Neural cell (in vitro differentiated cells): ENCODE results near the gene JDP2. TPM values are rescaled to one million over a fixed set of nuclear protein-coding genes. Genes with fewer than 3 reads are reported as not detected.

Source experiments
- H2AFZ ChIP-seq: fragments of 200-600, 300-800 bp; sonication (generic), shearing (Covaris generic); 2 replicates; pipeline ENCODE4 v1.6.0; 2014; ENCODE audit warnings: low read depth, mild to moderate bottlenecking, antibody characterized with exemption, low read length, moderate library complexity
- H3F3A ChIP-seq: fragments of 200-600 bp; shearing (Covaris generic); 2 replicates; pipeline ENCODE4 v1.6.1; 2016; ENCODE audit warnings: mild to moderate bottlenecking, moderate library complexity, mixed read lengths, antibody characterized with exemption, low read length; ENCODE audit not compliant: insufficient read depth, poor library complexity, severe bottlenecking
- H3K27ac ChIP-seq: fragments of 200-600, 300-800 bp; sonication (generic), shearing (Covaris generic); 2 replicates; pipeline ENCODE4 v1.5.1; 2014; ENCODE audit warnings: mild to moderate bottlenecking, low read length, moderate library complexity
- H3K27me3 ChIP-seq: fragments of 300-800, 200-600 bp; sonication (generic), shearing (Covaris generic); 2 replicates; pipeline ENCODE4 v1.6.0; 2014; ENCODE audit warnings: mild to moderate bottlenecking, low read depth, low read length, moderate library complexity; ENCODE audit not compliant: insufficient read depth
- H3K36me3 ChIP-seq: fragments of 300-800, 200-600 bp; sonication (generic), shearing (Covaris generic); 2 replicates; pipeline ENCODE4 v1.5.1; 2014; ENCODE audit warnings: mild to moderate bottlenecking, antibody characterized with exemption, low read length, moderate library complexity; ENCODE audit not compliant: insufficient read depth
- H3K4me2 ChIP-seq: fragments of 300-800, 200-600 bp; sonication (generic), shearing (Covaris generic); 2 replicates; pipeline ENCODE4 v1.6.0; 2014; ENCODE audit warnings: mild to moderate bottlenecking, low read length
- H3K4me3 ChIP-seq: fragments of 300-800, 200-600 bp; sonication (generic), shearing (Covaris generic); 2 replicates; pipeline ENCODE4 v1.5.1; 2014; ENCODE audit warnings: mild to moderate bottlenecking, low read length, moderate library complexity
- H3K79me2 ChIP-seq: fragments of 200-600 bp; shearing (Covaris generic); replicated peaks from 2 replicates; pipeline ENCODE4 v1.6.0; 2014; ENCODE audit warnings: mild to moderate bottlenecking, low read length, moderate library complexity; ENCODE audit not compliant: insufficient read depth
- H3K9ac ChIP-seq: fragments of 300-800, 200-600 bp; sonication (generic), shearing (Covaris generic); 2 replicates; pipeline ENCODE4 v1.6.1; 2016; ENCODE audit warnings: mild to moderate bottlenecking, low read length, mixed read lengths
- H3K9me2 ChIP-seq: fragments of 200-600 bp; shearing (Covaris generic); 2 replicates; pipeline ENCODE4 v1.6.1; 2016; ENCODE audit warnings: mild to moderate bottlenecking, low read length, mixed read lengths; ENCODE audit not compliant: insufficient read depth
- H3K9me3 ChIP-seq: fragments of 200-600, 300-800 bp; sonication (generic), shearing (Covaris generic); 2 replicates; pipeline ENCODE4 v1.6.1; 2016; ENCODE audit warnings: mild to moderate bottlenecking, mixed run types, low read length, moderate library complexity, mixed read lengths
- H4K20me1 ChIP-seq: fragments of 200-600 bp; shearing (Covaris generic); 2 replicates; pipeline ENCODE4 v1.6.1; 2016; ENCODE audit warnings: mild to moderate bottlenecking, mixed run types; ENCODE audit not compliant: insufficient read depth
- EP300 ChIP-seq: fragments of 450-650 bp; conservative IDR thresholded peaks from 2 replicates; pipeline ENCODE4 v1.6.1; 2014; ENCODE audit warnings: antibody characterized with exemption, mild to moderate bottlenecking, moderate library complexity; ENCODE audit not compliant: poor library complexity, severe bottlenecking
- EZH2 ChIP-seq: fragments of 200-600, 300-800 bp; shearing (Covaris generic), sonication (generic); IDR thresholded peaks from 2 replicates; pipeline ENCODE4 v1.6.1; 2014; ENCODE audit warnings: antibody characterized with exemption, low read length, borderline replicate concordance, mild to moderate bottlenecking; ENCODE audit not compliant: insufficient read depth, poor library complexity, severe bottlenecking
- MXI1 ChIP-seq: fragments of 450-650 bp; conservative IDR thresholded peaks from 2 replicates; pipeline ENCODE4 v1.6.1; 2014; ENCODE audit warnings: antibody characterized with exemption, mild to moderate bottlenecking; ENCODE audit not compliant: poor library complexity, severe bottlenecking
- POLR2AphosphoS5 ChIP-seq: IDR thresholded peaks from 2 replicates; pipeline ENCODE4 v1.6.1; 2012
- RAD21 ChIP-seq: fragments of 450-650 bp; conservative IDR thresholded peaks from 2 replicates; pipeline ENCODE4 v1.6.1; 2014; ENCODE audit warnings: antibody characterized with exemption, mild to moderate bottlenecking, moderate library complexity
- REST ChIP-seq: IDR thresholded peaks from 2 replicates; pipeline ENCODE4 v1.6.1; 2012; ENCODE audit warnings: borderline replicate concordance
- SMC3 ChIP-seq: fragments of 450-650 bp; conservative IDR thresholded peaks from 2 replicates; pipeline ENCODE4 v1.6.1; 2014; ENCODE audit warnings: antibody characterized with exemption, mild to moderate bottlenecking, moderate library complexity; ENCODE audit not compliant: poor library complexity
- TAF1 ChIP-seq: IDR thresholded peaks from 2 replicates; pipeline ENCODE4 v1.6.1; 2012; ENCODE audit warnings: low read depth
- polyA plus RNA-seq: library from polyadenylated mRNA; depleted of rRNA; stranded (reverse); fragments of >200 nt; gene quantifications from 2 replicates; pipeline ENCODE4 v1.2.3, GENCODE V29; 2014
- TF ChIP-seq, protein P1 (sequence below): fragments of 450-650 bp; IDR thresholded peaks from 2 replicates; pipeline ENCODE4 v1.5.1; 2014; ENCODE audit warnings: antibody characterized with exemption, mild to moderate bottlenecking, moderate library complexity; ENCODE audit not compliant: poor library complexity, severe bottlenecking

The JDP2 gene
- polyA plus RNA-seq, 1 donor from 2014 or later, result 20.3 TPM

GRCh38 chr14:75391953-75392352 is 35.9 kb upstream of the JDP2 start:
- Histone ChIP-seq H3K9me2 (no peaks in the 10 kb centered on the region), H3K4me2 (no peak overlapping the region), H3K9me3 (no peaks in the 10 kb centered on the region), H3K27ac (no peak overlapping the region), H3K4me3 (no peak overlapping the region), H3K27me3 (no peaks in the 10 kb centered on the region), H2AFZ (no peak overlapping the region), H3K9ac (no peak overlapping the region), H3K36me3 (no peaks in the 10 kb centered on the region), H3K79me2 (no peaks in the 10 kb centered on the region), H4K20me1 (no peaks in the 10 kb centered on the region), H3F3A (no peaks in the 10 kb centered on the region)
- TF ChIP-seq RAD21, result no peak
- no peak for TF ChIP-seq SMC3
- TF ChIP-seq POLR2AphosphoS5, result no peak
- no peak for TF ChIP-seq TAF1
- no peak for TF ChIP-seq EZH2

DNA sequence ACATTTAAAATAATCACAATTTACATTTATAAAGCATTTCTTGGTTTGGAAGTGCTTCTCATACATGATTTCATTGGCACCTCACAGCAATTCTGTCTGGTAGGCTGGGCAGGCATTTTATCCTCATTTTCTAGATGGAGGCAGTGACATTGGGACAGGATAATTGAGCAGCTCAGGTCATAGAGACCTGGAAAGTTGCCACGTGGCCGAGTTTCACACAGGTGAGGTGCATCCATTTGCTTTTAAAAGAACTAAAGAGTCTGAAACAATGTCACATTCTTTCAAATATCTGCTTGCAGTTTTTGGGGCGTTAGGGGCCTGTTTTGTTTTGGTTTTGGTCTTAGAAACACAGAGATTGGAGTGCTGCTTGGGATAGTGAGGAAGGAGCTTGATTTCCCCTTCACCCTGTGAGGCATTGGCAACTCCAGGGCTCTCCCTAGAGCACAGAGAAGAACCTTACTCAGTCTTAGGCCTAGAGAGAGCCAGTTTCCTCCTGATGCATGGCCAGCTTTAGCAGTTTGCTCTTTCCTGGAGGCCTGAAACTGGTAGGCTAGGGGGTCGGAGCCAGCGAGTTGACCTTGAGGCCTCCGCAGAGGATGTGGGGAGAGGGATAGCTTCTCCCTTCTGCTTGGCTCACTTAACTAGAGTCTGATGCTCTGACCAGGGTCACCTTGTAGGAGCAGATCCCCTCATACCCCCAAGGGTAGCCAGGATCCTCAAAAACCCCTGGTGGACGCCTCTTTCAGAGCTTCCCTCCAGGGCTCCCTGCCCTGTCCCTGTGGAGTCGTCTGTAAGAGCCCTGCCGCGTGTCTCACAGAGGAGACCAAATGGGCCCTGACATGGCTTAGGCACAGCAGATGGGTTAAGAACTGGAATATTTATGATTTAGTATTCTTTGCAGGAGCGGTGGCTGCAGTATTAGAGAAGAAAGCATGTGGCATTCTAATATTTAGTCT is 34.9 kb upstream of the JDP2 start:
- no peaks in the 10 kb centered on the region for H3K9me2 ChIP-seq
- TF ChIP-seq REST (no peak), RAD21 (no peak), POLR2AphosphoS5 (no peak), MXI1 (no peak), EP300 (no peak), SMC3 (no peak), TAF1 (no peak), EZH2 (no peak)
- TF ChIP-seq, protein P1, sequence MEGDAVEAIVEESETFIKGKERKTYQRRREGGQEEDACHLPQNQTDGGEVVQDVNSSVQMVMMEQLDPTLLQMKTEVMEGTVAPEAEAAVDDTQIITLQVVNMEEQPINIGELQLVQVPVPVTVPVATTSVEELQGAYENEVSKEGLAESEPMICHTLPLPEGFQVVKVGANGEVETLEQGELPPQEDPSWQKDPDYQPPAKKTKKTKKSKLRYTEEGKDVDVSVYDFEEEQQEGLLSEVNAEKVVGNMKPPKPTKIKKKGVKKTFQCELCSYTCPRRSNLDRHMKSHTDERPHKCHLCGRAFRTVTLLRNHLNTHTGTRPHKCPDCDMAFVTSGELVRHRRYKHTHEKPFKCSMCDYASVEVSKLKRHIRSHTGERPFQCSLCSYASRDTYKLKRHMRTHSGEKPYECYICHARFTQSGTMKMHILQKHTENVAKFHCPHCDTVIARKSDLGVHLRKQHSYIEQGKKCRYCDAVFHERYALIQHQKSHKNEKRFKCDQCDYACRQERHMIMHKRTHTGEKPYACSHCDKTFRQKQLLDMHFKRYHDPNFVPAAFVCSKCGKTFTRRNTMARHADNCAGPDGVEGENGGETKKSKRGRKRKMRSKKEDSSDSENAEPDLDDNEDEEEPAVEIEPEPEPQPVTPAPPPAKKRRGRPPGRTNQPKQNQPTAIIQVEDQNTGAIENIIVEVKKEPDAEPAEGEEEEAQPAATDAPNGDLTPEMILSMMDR, result no peak
- no peaks in the 10 kb centered on the region for H3K27me3 ChIP-seq
- no peaks in the 10 kb centered on the region for H3F3A ChIP-seq
- no peaks in the 10 kb centered on the region for H4K20me1 ChIP-seq
- H3K9me3 ChIP-seq, result no peaks in the 10 kb centered on the region
- no peaks in the 10 kb centered on the region for H3K36me3 ChIP-seq
- H3K4me2 ChIP-seq, result no peak overlapping the region
- no peak overlapping the region for H3K27ac ChIP-seq
- no peaks in the 10 kb centered on the region for H3K79me2 ChIP-seq
- H3K9ac ChIP-seq, result no peak overlapping the region
- no peak overlapping the region for H3K4me3 ChIP-seq
- no peak overlapping the region for H2AFZ ChIP-seq
